Right ventricle myocardium superior (tissue), 1 donor: ENCODE data around the gene PIGW. TPM values are rescaled to one million over a fixed set of nuclear protein-coding genes. Genes with fewer than 3 reads are reported as not detected.

Experiments used
- ATAC-seq: fragments of 200-7000 bp; cut with Tn5 transposase; one replicate; pipeline ENCODE4 v1.9.1; 2020; ENCODE audit warnings: mild to moderate bottlenecking; ENCODE audit not compliant: poor library complexity
- DNase-seq: peaks from one replicate; pipeline ENCODE4 v3.0.0-alpha.2; 2020
- intact Hi-C: fragments of 100-400 bp; cut with DNase I; formaldehyde crosslinking; loops from one replicate; pipeline ENCODE4 v1.11.2; 2022
- total RNA-seq: library from RNA; stranded (reverse); fragmentation: NEBNext Ultra II Directional; extraction: Animal tissue kit (Norgen Biotek cat#: 25700); gene quantifications from one replicate; pipeline ENCODE4 v1.2.1, GENCODE V29; 2021
- donor health status: DM: no; HTN: yes; CAD: no; lungs with severe emphysema.

Gene PIGW
- total RNA-seq, 1 donor from 2014 or later: 3.6 TPM

GRCh38 chr17:36540696-36541095 lies 5.9 kb downstream of the PIGW start:
- DNase-seq: no peak
- ATAC-seq: no peak
- intact Hi-C loops: loop anchor here (10.0 kb wide), 1 partner anchor 56 kb away; the partner anchor contains the start of gene ZNHIT3

DNA sequence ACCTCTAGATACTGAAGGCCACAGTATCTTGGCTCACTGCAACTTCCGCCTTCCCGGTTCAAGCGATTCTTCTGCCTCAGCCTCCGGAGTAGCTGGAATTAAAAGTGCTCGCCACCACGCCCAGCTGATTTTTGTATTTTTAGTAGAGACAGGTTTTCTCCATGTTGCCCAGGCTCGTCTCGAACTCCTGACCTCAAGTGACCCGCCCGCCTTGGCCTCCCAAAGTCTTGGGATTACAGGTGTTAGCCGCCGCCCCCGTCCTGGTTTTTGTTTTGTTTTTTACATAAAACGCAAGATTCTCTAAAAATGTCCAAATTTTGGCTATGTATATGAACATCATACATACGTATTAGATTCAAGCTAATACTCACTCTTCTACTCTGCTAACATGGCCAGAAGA lies 8.0 kb downstream of the PIGW start:
- intact Hi-C loops: loop anchor here (10.0 kb wide), 1 partner anchor 58 kb away; the partner anchor contains the start of gene ZNHIT3
- DNase-seq: no peak
- ATAC-seq: no peak

DNA sequence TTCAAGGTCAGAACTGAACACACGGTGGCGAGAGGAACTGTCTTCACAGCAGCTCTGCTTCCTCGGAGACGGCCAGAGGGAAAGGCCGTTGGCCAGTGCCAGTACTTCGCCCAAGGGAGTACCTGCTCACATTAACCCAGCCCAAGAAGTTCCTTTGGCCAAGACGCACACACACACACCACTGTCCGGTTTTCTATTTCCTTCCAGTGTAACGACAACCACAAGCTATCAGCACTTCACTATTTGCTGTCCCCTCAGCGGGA lies 9.2 kb downstream of the PIGW start:
- ATAC-seq (peak; percentile 5), DNase-seq (peak; percentile 55)
- intact Hi-C loops: loop anchor here (10.0 kb wide), 1 partner anchor 59 kb away; the partner anchor contains the start of gene ZNHIT3

GRCh38 chr17:36544307-36545076 lies 9.7 kb downstream of the PIGW start, which contains the start of gene GGNBP2:
GGNBP2 (plus strand) TSS chr17:36544919; CDS start chr17:36545725, 806 bp downstream.
- DNase-seq: peak; percentile 96
- intact Hi-C loops: loop anchor here (10.0 kb wide), 1 partner anchor 60 kb away; the partner anchor contains the start of gene ZNHIT3
- ATAC-seq: peak; percentile 94

DNA sequence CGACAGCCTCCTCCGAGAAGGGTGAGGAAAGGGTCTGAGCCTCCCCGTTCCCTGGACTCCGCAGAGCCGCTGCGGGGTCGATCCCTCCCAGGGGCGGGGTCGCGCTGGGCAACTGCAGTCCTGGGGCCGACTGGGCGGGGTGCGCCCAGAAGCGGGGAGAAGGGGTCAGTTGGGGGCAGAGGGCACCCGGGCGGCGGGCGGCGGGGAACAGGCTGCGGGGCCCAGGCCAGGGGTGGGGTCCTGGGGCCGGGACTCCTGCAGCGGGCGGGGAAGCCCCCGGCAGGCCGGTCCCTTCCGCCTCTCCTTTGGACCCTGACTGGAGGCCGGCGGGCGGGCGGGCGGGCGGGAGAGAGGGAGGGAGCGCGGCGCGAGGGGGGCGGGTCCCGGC lies 10.3 kb downstream of the PIGW start:
- DNase-seq (no peak), ATAC-seq (peak; percentile 66)
- intact Hi-C loops: loop anchor here (10.0 kb wide), 1 partner anchor 60 kb away; the partner anchor contains the start of gene ZNHIT3

DNA sequence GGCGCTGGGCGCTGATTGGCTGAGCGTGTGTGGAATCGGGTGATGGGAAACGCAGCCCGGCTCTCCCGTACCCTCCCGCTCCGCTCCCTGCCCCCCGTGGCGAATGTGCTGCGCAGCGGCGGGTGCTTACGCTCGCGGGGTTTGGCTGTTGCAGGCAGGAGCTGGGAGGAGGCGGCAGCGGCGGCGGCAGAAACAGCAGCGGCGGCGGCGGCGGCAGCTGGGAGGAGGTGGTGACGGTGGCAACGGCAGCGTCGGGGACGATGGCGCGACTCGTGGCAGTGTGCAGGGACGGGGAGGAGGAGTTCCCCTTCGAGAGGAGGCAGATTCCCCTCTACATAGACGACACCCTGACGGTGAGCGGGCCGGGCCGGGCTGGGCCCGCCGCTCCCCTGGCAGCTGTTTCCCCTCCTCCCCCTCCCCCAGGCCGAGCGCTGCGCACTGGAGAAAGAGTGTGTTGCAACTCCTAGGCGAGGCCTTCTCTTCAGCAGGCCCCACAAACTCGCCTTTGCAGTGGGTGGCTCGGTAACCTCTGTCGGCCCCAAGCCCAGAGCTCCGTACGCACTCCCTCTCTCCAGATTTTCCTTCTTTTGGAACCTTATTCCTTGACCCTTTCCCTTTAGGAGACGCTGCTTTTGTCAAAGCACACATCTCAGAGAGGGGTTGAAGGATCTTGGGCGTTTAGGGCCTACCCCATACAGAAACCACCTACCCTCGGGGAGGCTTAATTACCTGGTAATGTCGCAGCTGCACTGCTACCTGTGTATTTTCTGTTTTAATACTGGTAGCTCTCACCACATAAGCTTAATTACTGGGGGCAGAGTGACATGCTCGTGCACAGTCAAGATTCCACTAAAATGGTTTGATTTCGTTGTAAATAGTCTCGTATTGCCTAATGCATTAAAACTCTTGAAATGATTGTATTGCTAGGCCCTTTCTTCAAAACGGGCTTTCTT lies 11.0 kb downstream of the PIGW start:
- ATAC-seq (peak; percentile 93), DNase-seq (peak; percentile 98)
- intact Hi-C loops: loop anchor here (10.0 kb wide), 1 partner anchor 61 kb away; the partner anchor contains the start of gene ZNHIT3

- no peak for DNase-seq
- ATAC-seq: no peak
- intact Hi-C loops: loop anchor here (10.0 kb wide), 1 partner anchor 62 kb away; the partner anchor contains the start of gene ZNHIT3
Measured at GRCh38 chr17:36546418-36547093, 11.8 kb downstream of the PIGW start.

- no peak for ATAC-seq
- intact Hi-C loops: loop anchor here (10.0 kb wide), 1 partner anchor 63 kb away; the partner anchor contains the start of gene ZNHIT3
Measured at GRCh38 chr17:36547776-36548175, 13.0 kb downstream of the PIGW start.

GRCh38 chr17:36550491-36551417 lies 16.0 kb downstream of the PIGW start:
- ATAC-seq: no peak
- DNase-seq: no peak
- intact Hi-C loops: no loop called here

More at GRCh38 chr17:36547776-36548175, 13.0 kb downstream of the PIGW start:
- no peak for DNase-seq

GRCh38 chr17:36553459-36553858 lies 18.7 kb downstream of the PIGW start:
- ATAC-seq (no peak), DNase-seq (no peak)
- intact Hi-C loops: no loop called here

DNA sequence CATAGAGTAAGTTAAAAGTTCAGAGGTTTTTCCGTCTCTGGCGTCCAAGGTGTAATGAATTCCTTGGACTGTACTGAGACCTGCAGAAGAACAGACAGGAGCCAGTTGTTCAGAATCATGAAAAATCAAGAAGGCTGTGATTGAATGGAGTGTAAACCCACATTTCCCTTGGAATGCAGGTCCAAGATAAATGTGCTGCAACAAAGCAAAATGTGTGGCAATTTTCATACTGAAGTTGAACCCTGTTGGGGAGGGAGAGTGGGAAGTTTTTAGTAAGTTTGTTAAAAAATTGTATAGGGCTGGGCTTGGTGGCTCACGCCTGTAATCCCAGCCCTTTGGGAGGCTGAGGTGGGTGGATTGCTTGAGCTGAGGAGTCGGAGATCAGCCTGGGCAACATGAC lies 31.3 kb downstream of the PIGW start:
- intact Hi-C loops: no loop called here
- ATAC-seq: no peak
- DNase-seq: no peak

GRCh38 chr17:36575028-36575427 lies 40.2 kb downstream of the PIGW start:
- no peak for ATAC-seq
- no peak for DNase-seq
- intact Hi-C loops: no loop called here

DNA sequence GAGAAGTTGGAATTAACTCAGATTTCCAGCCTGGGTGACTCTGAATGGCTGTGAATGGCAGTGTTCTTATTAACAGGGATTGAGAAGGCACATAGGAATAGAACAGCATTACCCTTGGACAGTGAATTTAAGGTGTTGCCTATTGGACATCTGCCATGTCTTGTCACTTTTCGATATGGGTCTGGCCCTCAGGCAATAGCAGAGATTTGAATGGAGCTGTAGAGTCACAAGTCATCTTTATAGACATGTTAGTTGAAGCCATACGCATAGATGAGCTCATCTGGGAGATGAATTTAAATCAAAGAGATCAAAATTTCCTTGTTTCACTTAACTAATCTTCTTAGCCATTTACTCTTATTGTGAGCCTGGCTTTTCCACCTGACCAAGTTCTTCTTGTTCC lies 42.0 kb downstream of the PIGW start:
- DNase-seq (no peak), ATAC-seq (no peak)
- intact Hi-C loops: no loop called here

DNA sequence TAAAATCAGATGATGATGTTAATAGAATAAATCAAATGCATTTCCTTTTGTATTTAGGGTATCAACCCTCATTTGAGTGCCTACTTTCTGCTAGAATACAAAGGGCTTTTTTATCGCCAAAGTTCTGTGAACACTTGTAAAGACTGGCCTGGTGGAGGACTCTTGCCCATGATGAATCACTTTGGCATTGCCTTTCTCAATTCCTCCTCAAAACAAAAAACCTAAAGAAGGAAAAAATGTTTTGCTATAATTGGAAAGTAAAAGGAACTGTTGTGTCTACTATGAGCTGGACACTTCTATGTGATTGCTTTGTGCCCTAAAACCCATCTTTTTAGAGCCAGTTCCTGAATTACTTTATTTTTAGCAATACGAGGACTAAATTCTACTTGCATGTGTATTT lies 43.9 kb downstream of the PIGW start:
- ATAC-seq (no peak), DNase-seq (no peak)
- intact Hi-C loops: no loop called here

GRCh38 chr17:36583787-36584186 lies 49.0 kb downstream of the PIGW start:
- DNase-seq (no peak), ATAC-seq (no peak)
- intact Hi-C loops: no loop called here

GRCh38 chr17:36586138-36586537 lies 51.4 kb downstream of the PIGW start:
- DNase-seq (no peak), ATAC-seq (no peak)
- intact Hi-C loops: no loop called here
